ENCODE data around the gene NEGR1.
A peak's percentile ranks its signal among the peaks of the same experiment; 100 is the strongest.

NEGR1 gene

GRCh38 chr1:71559880-71560279 is 722.5 kb downstream of the NEGR1 start:
- DNase-seq = no peak

GRCh38 chr1:71557138-71557537 is 725.2 kb downstream of the NEGR1 start:
- no peak for DNase-seq

GRCh38 chr1:71548398-71548890 is 733.9 kb downstream of the NEGR1 start:
- no peak for DNase-seq

- no peak for DNase-seq
These were observed 740.2 kb downstream of the NEGR1 start for GRCh38 chr1:71542155-71542554.

GRCh38 chr1:71533950-71534349 is 748.4 kb downstream of the NEGR1 start:
- DNase-seq = no peak

GRCh38 chr1:71532343-71532742 is 750.0 kb downstream of the NEGR1 start:
- no peak for DNase-seq

- DNase-seq = no peak
These were observed 755.5 kb downstream of the NEGR1 start for GRCh38 chr1:71526824-71527223.

GRCh38 chr1:71522721-71523120 is 759.6 kb downstream of the NEGR1 start:
- peak; percentile 9 for DNase-seq

GRCh38 chr1:71521655-71522264 is 760.6 kb downstream of the NEGR1 start:
- DNase-seq = peak; percentile 51

GRCh38 chr1:71511505-71511904 is 770.8 kb downstream of the NEGR1 start:
- no peak for DNase-seq

GRCh38 chr1:71510725-71511124 is 771.6 kb downstream of the NEGR1 start:
- DNase-seq = no peak

GRCh38 chr1:71509051-71509595 is 773.2 kb downstream of the NEGR1 start:
- peak; percentile 53 for DNase-seq

- DNase-seq = no peak
These were observed 780.3 kb downstream of the NEGR1 start for GRCh38 chr1:71502006-71502405.

- DNase-seq = no peak
These were observed 783.8 kb downstream of the NEGR1 start for GRCh38 chr1:71498542-71498941.

- peak; percentile 3 for DNase-seq
These were observed 788.2 kb downstream of the NEGR1 start for GRCh38 chr1:71494163-71494562.

- no peak for DNase-seq
These were observed 789.9 kb downstream of the NEGR1 start for GRCh38 chr1:71492298-71493041.

GRCh38 chr1:71490432-71490831 is 791.9 kb downstream of the NEGR1 start:
- peak; percentile 26 for DNase-seq

GRCh38 chr1:71488555-71489252 is 793.6 kb downstream of the NEGR1 start:
- no peak for DNase-seq

- no peak for DNase-seq
These were observed 809.0 kb downstream of the NEGR1 start for GRCh38 chr1:71473331-71473730.

- DNase-seq = no peak
These were observed 817.2 kb downstream of the NEGR1 start for GRCh38 chr1:71465093-71465492.

GRCh38 chr1:71464016-71464415 is 818.3 kb downstream of the NEGR1 start:
- no peak for DNase-seq

GRCh38 chr1:71463144-71463543 is 819.2 kb downstream of the NEGR1 start:
- DNase-seq = no peak

GRCh38 chr1:71462247-71462646 is 820.1 kb downstream of the NEGR1 start:
- DNase-seq = no peak
